ENCODE results near the gene PDE6A.

The PDE6A gene

DNA sequence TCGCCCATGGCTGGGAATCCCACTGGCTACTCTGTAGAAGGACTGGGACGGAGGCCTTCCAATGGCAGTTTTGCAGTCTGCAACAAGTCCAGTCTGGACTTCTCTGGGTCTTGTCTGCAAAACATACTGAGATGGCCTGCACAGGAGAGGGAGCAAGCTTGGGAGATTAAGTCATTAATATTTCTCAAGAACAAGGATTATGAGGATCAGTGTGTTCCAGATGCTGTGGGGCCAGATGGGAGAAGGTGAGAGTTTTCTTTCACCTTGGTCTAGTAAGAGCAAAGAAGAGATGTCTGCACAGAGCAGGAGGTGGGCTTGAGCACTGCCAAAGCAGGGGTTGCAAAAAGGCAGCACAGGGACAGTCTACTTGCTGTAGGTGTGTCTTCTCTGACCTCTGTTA, at the start of gene PDE6A:
PDE6A (minus strand) TSS at position 128 of the 400 bp plus-strand sequence; CDS start at position 8, 120 bp downstream.
- no peak for DNase-seq

- no peak for DNase-seq
These were observed 48.9 kb upstream of the PDE6A start for GRCh38 chr5:149993471-149993870.

- peak; percentile 56 to 60 for DNase-seq
These were observed 46.2 kb upstream of the PDE6A start for GRCh38 chr5:149990518-149991376.

GRCh38 chr5:149988126-149988525, 43.5 kb upstream of the PDE6A start:
- no peak for DNase-seq

DNA sequence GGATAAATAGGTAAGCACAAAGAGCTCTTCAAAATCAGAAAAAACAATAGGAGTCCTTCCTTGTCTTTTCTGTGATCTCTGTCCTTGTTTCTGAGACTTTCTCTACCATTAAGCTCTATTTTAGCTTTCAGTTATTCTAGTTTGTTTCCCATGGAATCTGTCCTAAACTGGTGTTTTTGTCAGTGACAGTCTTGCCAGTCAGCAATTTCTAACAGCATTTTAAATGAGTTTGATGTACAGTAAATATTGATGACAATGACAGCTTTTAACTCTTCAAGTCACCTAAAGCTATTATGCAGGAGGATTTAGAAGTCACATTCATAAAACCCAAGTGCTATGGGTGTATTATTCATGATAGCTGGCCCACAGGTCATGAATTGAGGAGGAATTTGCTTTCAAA, 37.9 kb upstream of the PDE6A start:
- DNase-seq, result no peak

DNA sequence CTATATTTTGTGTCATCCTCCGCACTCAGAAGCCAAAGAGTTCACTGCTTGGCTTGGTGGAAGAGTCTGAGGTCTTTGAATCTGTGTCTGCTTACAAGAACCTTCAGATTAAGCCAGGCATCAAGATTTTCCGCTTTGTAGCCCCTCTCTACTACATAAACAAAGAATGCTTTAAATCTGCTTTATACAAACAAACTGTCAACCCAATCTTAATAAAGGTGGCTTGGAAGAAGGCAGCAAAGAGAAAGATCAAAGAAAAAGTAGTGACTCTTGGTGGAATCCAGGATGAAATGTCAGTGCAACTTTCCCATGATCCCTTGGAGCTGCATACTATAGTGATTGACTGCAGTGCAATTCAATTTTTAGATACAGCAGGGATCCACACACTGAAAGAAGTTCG, 36.6 kb upstream of the PDE6A start:
- no peak for DNase-seq

GRCh38 chr5:149979896-149980295, 35.3 kb upstream of the PDE6A start:
- no peak for DNase-seq

- no peak for DNase-seq
These were observed 30.8 kb upstream of the PDE6A start for GRCh38 chr5:149975409-149975808.

DNA sequence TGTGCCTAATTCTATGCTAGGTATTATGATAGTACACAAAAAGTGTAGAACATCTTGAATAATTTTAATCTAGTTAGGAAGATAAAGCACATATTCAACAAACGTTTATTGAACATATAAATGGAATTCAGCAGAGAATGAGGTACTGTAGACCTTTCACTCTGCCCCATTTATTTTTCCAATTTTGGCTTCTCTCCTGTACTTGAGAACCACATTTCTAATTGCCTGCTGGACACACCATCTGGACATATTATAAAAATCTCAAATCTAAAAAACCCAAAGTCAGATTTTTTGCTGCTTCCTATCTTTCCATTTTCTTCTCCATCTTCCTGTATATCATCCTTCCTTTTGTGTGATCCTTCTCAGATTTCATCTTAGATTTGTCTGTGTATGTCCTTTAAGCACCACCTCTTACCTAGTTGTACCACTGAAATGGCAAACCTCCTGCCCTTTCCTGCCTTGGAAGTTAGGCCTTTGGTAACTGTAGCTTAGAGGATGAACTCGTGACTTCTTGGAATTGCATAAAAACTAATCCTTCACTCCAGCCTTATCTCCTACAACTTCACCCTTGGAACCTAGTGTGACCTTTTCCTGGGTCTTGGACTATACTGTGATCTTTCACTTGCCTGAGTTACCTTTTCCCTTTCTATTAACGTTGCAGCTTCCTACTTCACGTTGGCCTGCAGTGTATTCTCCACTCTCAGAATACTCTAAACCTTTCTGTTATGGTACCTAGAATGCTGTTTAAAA, 24.8 kb upstream of the PDE6A start:
- DNase-seq, result no peak

- DNase-seq, result no peak
These were observed 22.4 kb upstream of the PDE6A start for GRCh38 chr5:149966946-149967345.

- DNase-seq, result no peak
These were observed 19.1 kb upstream of the PDE6A start for GRCh38 chr5:149963729-149964128.

DNA sequence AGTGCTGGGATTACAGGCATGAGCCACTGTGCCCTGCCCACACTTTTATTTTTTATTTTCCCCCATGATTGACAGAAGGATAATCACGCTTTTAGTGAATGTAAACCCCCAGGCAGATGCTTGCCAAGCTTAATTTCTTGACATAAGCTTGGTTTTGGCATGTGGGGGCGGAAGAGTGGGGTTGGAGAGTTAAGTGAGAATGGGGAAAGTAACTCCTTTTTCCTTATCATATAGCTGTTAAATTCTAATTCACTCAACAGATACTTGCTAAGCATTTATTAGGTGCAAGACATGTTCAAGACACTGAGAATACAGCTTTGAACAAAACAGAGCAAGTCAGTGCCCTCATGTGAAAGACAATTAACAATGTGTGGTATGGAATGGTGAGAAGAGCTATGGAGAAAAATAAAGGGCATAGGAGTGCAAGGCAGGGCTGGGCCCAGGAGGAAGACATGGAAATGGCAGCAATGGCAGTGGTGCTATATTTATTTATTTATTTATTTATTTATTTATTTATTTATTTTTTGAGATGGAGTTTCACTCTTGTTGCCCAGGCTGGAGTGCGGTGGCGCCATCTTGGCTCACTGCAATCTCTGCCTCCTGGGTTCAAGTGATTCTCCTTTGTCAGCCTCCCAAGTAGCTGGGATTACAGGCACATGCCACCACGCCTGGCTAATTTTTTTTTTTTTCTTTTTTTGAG, 18.2 kb upstream of the PDE6A start:
- no peak for DNase-seq

- peak; percentile 4 to 17 for DNase-seq
These were observed 17.4 kb upstream of the PDE6A start for GRCh38 chr5:149961957-149962409.

- DNase-seq, result no peak
These were observed 16.6 kb upstream of the PDE6A start for GRCh38 chr5:149961186-149961685.

GRCh38 chr5:149960272-149961185, 15.9 kb upstream of the PDE6A start, which contains the start of gene SLC26A2:
SLC26A2 (plus strand) TSS chr5:149960758; CDS start chr5:149977653, 16,895 bp downstream.
- peak; percentile 92 to 94 for DNase-seq

DNA sequence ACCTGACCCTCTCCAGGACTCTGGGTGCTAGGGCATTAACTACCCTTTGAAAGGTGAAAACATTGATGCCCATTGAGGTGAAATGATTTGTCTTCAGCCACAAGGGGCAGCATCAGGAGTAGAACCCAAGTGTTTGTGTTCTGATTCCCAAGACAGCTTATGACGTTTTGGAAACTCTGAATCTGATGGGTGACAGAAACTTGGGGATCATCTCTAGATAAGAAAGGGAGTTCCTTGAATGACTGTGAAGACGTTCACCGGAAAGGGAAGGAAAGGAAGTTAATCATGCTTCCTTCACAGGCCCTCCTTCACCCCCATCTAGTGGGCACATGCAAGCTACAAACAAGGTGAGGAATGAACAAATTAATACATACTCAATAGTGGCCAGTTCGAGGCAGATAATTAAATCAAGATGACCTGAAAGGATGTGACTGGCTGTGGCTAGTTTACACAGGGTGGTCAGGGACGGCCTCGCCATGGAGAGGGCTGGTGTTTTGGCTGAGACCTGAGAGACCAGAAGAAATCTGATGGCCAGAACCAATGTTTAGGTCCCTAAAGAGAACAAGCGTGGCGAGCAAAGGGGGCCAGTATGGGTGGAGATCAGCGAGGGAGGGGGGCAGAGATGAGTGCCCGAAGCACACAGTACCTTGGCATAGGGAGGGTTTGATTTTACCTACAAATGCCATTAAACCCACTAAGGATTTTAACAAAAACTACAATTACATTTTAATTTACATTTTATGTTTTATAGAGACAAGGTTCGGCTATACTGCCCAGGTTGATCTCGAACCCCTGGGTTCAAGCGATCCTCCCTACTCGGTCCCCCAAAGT, 15.0 kb upstream of the PDE6A start:
- no peak for DNase-seq

GRCh38 chr5:149957855-149958254, 13.3 kb upstream of the PDE6A start:
- no peak for DNase-seq

DNA sequence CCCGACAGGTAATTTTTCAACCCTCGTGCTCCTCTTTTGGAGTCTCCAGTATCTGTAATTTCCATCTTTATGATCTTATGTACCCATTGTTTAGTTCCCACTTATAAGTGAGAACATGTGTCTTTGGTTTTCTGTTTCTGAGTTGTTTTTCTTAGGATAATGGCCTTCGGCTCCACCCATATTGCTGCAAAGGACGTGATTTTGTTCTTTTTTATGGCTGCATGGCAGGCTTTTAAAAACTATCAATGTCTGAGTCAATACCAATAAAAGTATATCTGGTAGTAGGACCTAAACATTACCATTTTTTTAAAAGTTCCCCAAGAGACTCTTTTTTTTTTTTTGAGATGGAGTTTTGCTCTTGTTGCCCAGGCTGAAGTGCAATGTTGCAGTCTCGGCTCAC, 12.1 kb upstream of the PDE6A start:
- DNase-seq, result no peak

- DNase-seq, result no peak
These were observed 10.2 kb upstream of the PDE6A start for GRCh38 chr5:149954798-149955197.

GRCh38 chr5:149953436-149954121, 9.0 kb upstream of the PDE6A start:
- DNase-seq, result no peak
